BLaER1 (cell line): Measurements from ENCODE around the gene RPP25L.

Experiments
- H3K27ac ChIP-seq: shearing (Covaris generic); formaldehyde crosslinking; 2 replicates; pipeline ENCODE4 v1.8.1; 2022
- H3K27me3 ChIP-seq: shearing (Covaris generic); formaldehyde crosslinking; 2 replicates; pipeline ENCODE4 v1.8.1; 2022
- H3K36me3 ChIP-seq: shearing (Covaris generic); formaldehyde crosslinking; 2 replicates; pipeline ENCODE4 v1.8.1; 2022
- H3K4me1 ChIP-seq: shearing (Covaris generic); formaldehyde crosslinking; 2 replicates; pipeline ENCODE4 v1.8.1; 2022
- H3K4me2 ChIP-seq: shearing (Covaris generic); formaldehyde crosslinking; 2 replicates; pipeline ENCODE4 v1.8.1; 2022
- H3K4me3 ChIP-seq: shearing (Covaris generic); formaldehyde crosslinking; 2 replicates; pipeline ENCODE4 v1.8.1; 2022
- H3K9ac ChIP-seq: shearing (Covaris generic); formaldehyde crosslinking; 2 replicates; pipeline ENCODE4 v1.8.1; 2022
- H3K9me3 ChIP-seq: shearing (Covaris generic); formaldehyde crosslinking; 2 replicates; pipeline ENCODE4 v1.8.1; 2022
- H4K20me1 ChIP-seq: shearing (Covaris generic); formaldehyde crosslinking; 2 replicates; pipeline ENCODE4 v1.8.1; 2022
- Cebpa-rat ChIP-seq: shearing (Covaris generic); IDR thresholded peaks from 2 replicates; pipeline ENCODE4 v1.8.1; 2022

Gene RPP25L

DNA sequence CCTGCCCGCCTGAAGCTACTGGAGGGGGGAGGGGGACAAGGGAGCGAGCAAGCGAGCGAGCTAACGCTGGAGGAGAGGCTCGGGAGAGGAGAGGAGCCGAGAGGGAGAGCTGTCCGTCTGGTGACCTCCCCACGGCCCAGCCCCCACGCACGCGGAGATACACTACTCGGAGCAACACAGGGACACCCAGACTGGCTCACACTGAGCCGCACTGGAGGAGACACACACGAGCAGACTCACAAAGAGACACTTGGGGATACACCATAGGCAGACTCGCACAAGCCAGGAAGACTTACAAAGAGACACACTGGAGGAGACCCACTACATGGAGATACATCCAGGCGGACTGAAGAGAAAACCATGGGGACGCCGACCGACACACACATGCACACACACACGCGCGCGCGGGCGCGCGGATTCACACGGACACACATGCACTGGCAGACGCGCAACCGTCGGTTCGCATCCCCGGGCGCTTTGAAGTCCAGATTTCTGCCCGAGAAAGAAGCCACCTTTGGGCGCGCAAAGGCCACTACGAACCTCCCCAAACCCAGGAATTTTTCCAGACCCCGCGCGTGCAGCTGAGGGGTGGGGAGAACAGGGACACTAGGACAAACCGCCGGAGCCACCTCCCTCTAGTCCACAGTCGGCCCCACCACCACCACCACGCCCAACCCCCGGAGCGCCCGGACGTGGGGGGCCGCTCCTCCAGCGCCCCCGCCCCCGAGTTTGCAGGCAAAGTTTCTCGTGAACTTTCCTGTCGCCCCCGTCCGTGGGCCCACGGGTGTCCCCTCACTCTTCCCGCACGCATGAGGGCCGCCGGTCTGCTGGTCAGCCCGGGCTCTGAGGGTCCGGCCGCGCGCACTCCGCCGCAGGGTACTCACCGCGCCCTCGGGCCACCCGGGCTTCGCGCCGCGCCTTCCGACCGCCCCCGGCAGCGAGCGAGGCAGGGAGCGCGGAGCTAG, 22.9 kb downstream of the RPP25L start:
- no peak for TF ChIP-seq Cebpa-rat
- H3K4me3 ChIP-seq: peak overlapping the region; percentile 64
- no peak overlapping the region for H3K27ac ChIP-seq
- H3K9me3 ChIP-seq: no peaks in the 10 kb centered on the region
- H4K20me1 ChIP-seq: peaks cover 83% of the 10 kb centered on the region
- H3K4me1 ChIP-seq: peaks cover 58% of the 10 kb centered on the region
- H3K4me2 ChIP-seq: peak overlapping the region; percentile 89
- H3K36me3 ChIP-seq: no peaks in the 10 kb centered on the region
- peaks cover 99% of the 10 kb centered on the region for H3K27me3 ChIP-seq
- no peak overlapping the region for H3K9ac ChIP-seq

DNA sequence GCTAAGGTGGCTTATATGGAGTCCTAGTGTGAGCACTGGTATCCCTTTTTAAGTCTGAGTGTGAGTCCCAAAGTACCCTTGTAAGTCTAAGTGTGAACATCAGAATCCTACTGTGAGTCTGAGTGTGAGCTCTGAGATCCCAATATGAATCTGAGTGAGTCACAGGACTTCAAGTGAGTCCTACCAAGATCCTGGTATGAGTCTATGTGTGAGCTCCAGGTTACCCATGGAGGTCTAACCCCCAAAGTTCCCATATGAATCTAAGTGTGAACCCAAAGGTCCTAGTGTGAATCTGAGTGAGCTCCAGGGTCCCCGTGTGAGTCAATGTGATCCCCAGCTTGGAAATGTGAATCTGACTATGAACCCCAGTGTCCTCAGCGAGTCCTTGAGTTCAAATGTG, 24.6 kb downstream of the RPP25L start:
- Histone ChIP-seq H3K27me3 (peaks cover 82% of the 10 kb centered on the region), H3K4me2 (no peak overlapping the region), H4K20me1 (peaks cover 70% of the 10 kb centered on the region), H3K36me3 (no peaks in the 10 kb centered on the region), H3K4me3 (no peak overlapping the region), H3K9ac (no peak overlapping the region), H3K4me1 (peaks cover 55% of the 10 kb centered on the region), H3K9me3 (no peaks in the 10 kb centered on the region), H3K27ac (no peak overlapping the region)
- no peak for TF ChIP-seq Cebpa-rat

DNA sequence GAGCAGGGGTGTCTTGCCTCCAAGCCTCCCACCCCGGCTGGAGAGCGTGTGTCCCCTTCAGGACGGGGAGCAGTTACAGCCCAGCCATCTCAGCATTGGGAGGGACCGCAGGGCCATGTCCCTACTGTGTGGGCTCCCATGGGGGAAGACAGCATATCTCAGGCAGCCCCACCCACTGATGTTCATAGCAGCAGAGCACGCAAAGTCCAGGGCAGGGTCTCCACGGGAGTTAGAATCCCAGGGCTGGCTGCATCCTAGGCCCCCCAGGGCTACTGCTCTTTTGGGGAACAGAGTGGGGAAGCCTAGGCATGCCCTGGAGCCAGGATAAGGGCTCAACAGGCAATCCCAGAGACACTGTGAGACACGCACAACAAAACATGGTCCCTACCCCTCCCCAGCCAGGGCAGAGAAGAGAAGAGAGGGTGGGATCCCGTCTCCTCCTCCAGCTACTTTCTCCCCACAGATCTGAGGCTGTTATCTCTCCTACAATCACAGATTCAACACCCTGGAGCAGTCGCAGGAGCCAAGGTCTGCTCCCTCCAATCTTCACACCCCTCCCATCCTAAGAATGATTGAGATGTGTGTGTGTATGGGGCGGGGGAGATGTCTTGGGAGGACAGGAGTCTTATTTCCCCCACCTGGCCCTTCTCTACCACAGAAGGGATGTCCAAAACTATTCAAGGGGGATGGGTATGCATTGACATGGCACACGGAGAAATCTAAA, 25.8 kb downstream of the RPP25L start:
- Histone ChIP-seq H3K9ac (no peak overlapping the region), H3K27me3 (peaks cover 76% of the 10 kb centered on the region), H3K36me3 (no peaks in the 10 kb centered on the region), H3K4me3 (no peak overlapping the region), H3K4me1 (peaks cover 43% of the 10 kb centered on the region), H3K9me3 (no peaks in the 10 kb centered on the region), H3K27ac (no peak overlapping the region), H4K20me1 (peaks cover 59% of the 10 kb centered on the region), H3K4me2 (peak overlapping the region; percentile 80)
- no peak for TF ChIP-seq Cebpa-rat

DNA sequence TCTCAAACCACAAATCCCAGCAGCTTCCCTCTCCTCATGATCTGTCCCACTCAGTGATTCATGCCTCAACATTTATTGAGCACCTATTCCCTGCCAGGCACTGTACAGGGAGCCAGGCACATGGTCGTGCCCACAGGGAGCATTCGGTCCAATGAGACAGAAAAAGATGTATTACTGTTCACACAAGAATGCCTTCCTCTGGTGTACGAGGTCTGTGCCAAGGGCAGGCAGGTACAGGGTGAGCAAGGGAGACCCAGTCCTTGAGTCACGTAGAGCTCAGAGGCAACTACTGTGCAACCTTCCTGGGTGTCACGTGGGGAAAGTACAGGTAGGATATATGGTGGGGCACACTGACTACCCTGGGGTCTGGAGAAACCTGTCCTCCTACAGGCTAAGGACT, 26.9 kb downstream of the RPP25L start:
- H3K4me2 ChIP-seq: peak overlapping the region; percentile 80
- H3K27me3 ChIP-seq: peaks cover 76% of the 10 kb centered on the region

DNA sequence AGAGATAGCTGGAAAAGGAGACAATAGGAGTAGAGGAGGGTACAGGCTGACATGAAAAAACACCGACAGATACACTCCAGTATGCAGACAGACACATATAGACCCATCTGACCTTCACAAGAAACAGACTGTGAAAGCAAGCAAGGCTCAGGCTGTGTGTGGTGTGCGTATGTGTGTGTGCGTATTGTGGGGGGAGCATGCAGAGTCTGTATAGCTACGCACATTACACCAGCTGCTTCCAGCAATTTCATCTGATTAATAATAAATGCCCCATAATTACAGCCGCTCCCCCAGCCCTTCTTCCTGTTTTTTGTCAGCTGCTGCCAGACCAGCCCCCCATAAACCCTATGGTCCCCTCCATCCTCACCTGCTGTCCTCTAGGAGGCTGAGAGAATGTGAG, 29.1 kb downstream of the RPP25L start:
- Histone ChIP-seq H3K27ac (no peak overlapping the region), H3K27me3 (peaks cover 76% of the 10 kb centered on the region), H3K4me2 (no peak overlapping the region), H3K9me3 (no peaks in the 10 kb centered on the region), H4K20me1 (peaks cover 54% of the 10 kb centered on the region), H3K9ac (no peak overlapping the region), H3K36me3 (no peaks in the 10 kb centered on the region), H3K4me1 (peaks cover 18% of the 10 kb centered on the region), H3K4me3 (no peak overlapping the region)
- TF ChIP-seq Cebpa-rat: no peak

More for the DNA sequence above, 26.9 kb downstream of the RPP25L start:
- TF ChIP-seq Cebpa-rat: no peak
- Histone ChIP-seq H3K4me3 (no peak overlapping the region), H3K36me3 (no peaks in the 10 kb centered on the region), H3K9me3 (no peaks in the 10 kb centered on the region), H3K27ac (no peak overlapping the region), H3K4me1 (peaks cover 32% of the 10 kb centered on the region), H3K9ac (no peak overlapping the region), H4K20me1 (peaks cover 58% of the 10 kb centered on the region)

DNA sequence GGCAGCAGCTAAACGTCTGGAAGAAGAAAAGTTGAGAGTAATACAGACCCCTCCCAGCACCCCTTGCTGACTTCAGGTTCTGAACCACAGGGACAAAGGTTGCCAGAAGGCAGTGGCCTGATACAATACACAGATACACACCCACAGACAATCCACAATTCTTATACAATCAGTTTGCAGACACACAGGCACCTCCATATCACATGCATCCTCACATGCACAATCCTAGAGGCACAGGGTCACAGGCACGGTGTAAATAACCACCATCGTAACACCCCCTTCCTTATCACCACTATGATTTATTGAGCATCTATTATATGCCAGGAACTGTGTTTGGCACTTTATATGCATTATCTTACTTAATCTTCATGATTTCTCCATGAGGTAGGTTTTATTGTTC, 30.6 kb downstream of the RPP25L start:
- H3K9ac ChIP-seq: no peak overlapping the region
- TF ChIP-seq Cebpa-rat: no peak
- H3K4me1 ChIP-seq: peaks cover 18% of the 10 kb centered on the region
- no peak overlapping the region for H3K27ac ChIP-seq
- no peaks in the 10 kb centered on the region for H3K36me3 ChIP-seq
- peaks cover 51% of the 10 kb centered on the region for H4K20me1 ChIP-seq
- H3K4me2 ChIP-seq: no peak overlapping the region
- peaks cover 76% of the 10 kb centered on the region for H3K27me3 ChIP-seq
- H3K9me3 ChIP-seq: no peaks in the 10 kb centered on the region
- H3K4me3 ChIP-seq: no peak overlapping the region

DNA sequence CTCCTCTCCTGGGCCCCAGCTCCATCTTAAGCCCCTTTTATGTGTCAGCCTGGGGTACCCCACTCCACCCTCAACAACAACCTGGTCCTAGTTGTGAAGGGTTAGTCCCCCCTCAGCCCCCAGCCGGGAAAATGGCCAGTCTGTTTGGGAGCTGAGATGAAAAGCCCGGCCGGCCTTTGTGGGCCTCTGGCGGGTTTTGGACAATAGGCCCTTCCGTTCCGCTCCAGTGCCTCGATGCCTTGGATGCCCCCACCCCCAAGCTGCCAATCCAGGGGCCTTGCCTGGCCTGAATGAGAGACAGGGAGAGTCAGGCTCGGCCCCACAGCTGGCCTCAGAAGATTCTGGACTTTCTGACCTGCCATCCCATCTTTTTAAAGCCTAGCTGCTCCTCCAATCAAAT, 31.5 kb downstream of the RPP25L start:
- Histone ChIP-seq H3K4me3 (no peak overlapping the region), H3K4me2 (no peak overlapping the region), H3K27me3 (peaks cover 75% of the 10 kb centered on the region), H4K20me1 (peaks cover 47% of the 10 kb centered on the region), H3K36me3 (no peaks in the 10 kb centered on the region), H3K9ac (no peak overlapping the region), H3K27ac (no peak overlapping the region), H3K4me1 (peaks cover 9% of the 10 kb centered on the region), H3K9me3 (no peaks in the 10 kb centered on the region)
- TF ChIP-seq Cebpa-rat: no peak

DNA sequence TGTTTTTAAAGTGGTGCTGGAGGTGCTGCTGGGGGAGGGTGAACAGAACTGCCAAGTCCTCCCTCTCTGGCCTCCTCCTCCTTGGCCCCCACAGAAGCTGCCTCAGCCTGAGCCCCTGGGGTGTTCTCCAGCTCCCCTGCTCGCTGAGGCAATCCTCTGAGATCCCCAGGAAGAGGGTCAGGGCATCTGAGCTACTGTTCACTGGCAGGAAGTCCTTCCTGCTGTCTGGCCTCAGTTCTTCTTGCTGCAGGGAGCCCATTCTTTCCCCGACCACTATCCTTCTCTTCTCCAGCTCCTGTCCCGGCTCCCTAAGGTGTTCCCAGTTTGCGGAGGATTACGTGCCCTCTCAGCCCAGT, 32.1 kb downstream of the RPP25L start:
- TF ChIP-seq Cebpa-rat: no peak
- Histone ChIP-seq H3K27me3 (peaks cover 75% of the 10 kb centered on the region), H3K9ac (no peak overlapping the region), H3K4me3 (no peak overlapping the region), H3K27ac (no peak overlapping the region), H3K36me3 (no peaks in the 10 kb centered on the region), H4K20me1 (peaks cover 46% of the 10 kb centered on the region), H3K4me2 (no peak overlapping the region), H3K4me1 (peaks cover 3% of the 10 kb centered on the region), H3K9me3 (no peaks in the 10 kb centered on the region)

DNA sequence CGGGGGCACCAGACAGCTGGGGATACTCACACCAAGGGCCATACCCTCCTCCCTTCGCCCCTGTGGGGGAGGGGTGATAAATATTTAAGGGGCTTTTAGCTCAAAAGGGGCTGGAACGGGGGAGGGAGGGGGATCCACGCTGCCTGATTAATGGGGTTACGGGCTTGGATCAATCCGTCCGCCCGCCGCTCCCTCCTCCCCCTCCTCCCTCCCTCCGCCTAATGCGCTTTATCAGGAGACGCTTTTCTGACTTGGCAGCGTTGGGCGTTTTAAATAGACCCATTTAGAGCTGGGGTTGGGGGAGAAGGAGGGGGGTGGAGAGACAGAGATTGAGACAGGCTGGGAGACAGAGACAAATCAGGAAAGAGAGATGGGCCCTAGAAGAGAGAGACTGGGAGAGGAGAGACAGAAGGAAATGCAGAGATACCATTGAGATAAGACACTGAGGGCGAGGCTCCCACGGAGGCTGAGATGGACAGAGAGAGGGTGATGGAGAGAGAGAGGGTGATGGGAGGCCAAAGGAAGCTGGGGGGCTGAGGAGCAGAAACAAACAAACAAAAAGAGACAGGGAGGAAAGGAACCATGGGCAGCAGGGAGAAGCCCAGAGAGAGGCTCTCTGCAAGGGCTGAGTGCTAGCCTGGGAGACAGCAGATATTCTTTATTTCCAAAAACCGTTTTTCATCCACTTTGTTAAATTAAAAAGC, 32.6 kb downstream of the RPP25L start:
- no peaks in the 10 kb centered on the region for H3K4me1 ChIP-seq
- H3K27ac ChIP-seq: no peak overlapping the region
- H3K9me3 ChIP-seq: no peaks in the 10 kb centered on the region
- H3K27me3 ChIP-seq: peaks cover 75% of the 10 kb centered on the region
- H3K36me3 ChIP-seq: no peaks in the 10 kb centered on the region
- no peak overlapping the region for H3K4me3 ChIP-seq
- no peak overlapping the region for H3K4me2 ChIP-seq
- H4K20me1 ChIP-seq: peaks cover 46% of the 10 kb centered on the region
- TF ChIP-seq Cebpa-rat: no peak
- no peak overlapping the region for H3K9ac ChIP-seq
